Right renal pelvis (tissue), 4 donors: ENCODE results near the gene SLC45A2. TPM values are rescaled to one million over a fixed set of nuclear protein-coding genes. Genes with fewer than 3 reads are reported as not detected.
"Not testable (repeated sequence)": the region's sequence is repeated elsewhere in the genome, so short reads cannot be mapped to it uniquely, and the experiment has no call there.

Experiments
- DNase-seq, 4 donors: peaks; one replicate each; pipeline ENCODE4 v3.0.0-alpha.2; 2013; ENCODE audit warnings: low read depth in 4 of 4, low spot score in 3 of 4, missing footprints in 1 of 4
- polyA plus RNA-seq, 4 donors: library from polyadenylated mRNA; unstranded; fragments of 120-200 nt; gene quantifications; one replicate each; pipeline ENCODE4 v1.2.1, GENCODE V29; 2013; ENCODE audit not compliant: insufficient read length in 4 of 4

Gene SLC45A2
- polyA plus RNA-seq, 4 donors: 0.25 to 0.71 (median 0.48) TPM

- DNase-seq: peak in 2 of 4 donors; percentile 29 to 33
These were observed 14.7 kb downstream of the SLC45A2 start for GRCh38 chr5:33969572-33970452.

- no peak for DNase-seq
These were observed 16.1 kb downstream of the SLC45A2 start for GRCh38 chr5:33968211-33969005.

- no peak for DNase-seq
These were observed 17.7 kb downstream of the SLC45A2 start for GRCh38 chr5:33966805-33967204.

GRCh38 chr5:33964132-33964700, 20.3 kb downstream of the SLC45A2 start:
- no peak for DNase-seq

- no peak for DNase-seq
These were observed 26.3 kb downstream of the SLC45A2 start for GRCh38 chr5:33958176-33958575.

GRCh38 chr5:33957577-33958150, 26.8 kb downstream of the SLC45A2 start:
- DNase-seq: no peak

GRCh38 chr5:33952175-33952574, 32.3 kb downstream of the SLC45A2 start:
- DNase-seq: not testable (repeated sequence)

- DNase-seq: no peak
These were observed 39.9 kb downstream of the SLC45A2 start for GRCh38 chr5:33944543-33945132.

GRCh38 chr5:33941090-33941489, 43.4 kb downstream of the SLC45A2 start:
- DNase-seq: no peak

GRCh38 chr5:33939556-33940262, 44.8 kb downstream of the SLC45A2 start:
- DNase-seq: no peak

GRCh38 chr5:33938881-33939280, 45.6 kb downstream of the SLC45A2 start:
- no peak for DNase-seq

GRCh38 chr5:33938507-33938796, 46.0 kb downstream of the SLC45A2 start:
- DNase-seq: no peak

- no peak for DNase-seq
These were observed 46.6 kb downstream of the SLC45A2 start for GRCh38 chr5:33937707-33938506.

GRCh38 chr5:33937017-33937706, 47.3 kb downstream of the SLC45A2 start:
- no peak for DNase-seq

GRCh38 chr5:33936381-33937016, 48.0 kb downstream of the SLC45A2 start, which contains the start of gene RXFP3:
Gene RXFP3 (plus strand): TSS chr5:33936386. CDS start chr5:33936741, 355 bp downstream.
- peak in 2 of 4 donors; percentile 3 to 8 for DNase-seq

GRCh38 chr5:33936004-33936380, 48.5 kb downstream of the SLC45A2 start:
- peak; percentile 49 to 68 (median 60) for DNase-seq

- DNase-seq: no peak
These were observed 50.3 kb downstream of the SLC45A2 start for GRCh38 chr5:33934176-33934575.

- DNase-seq: no peak
These were observed 50.7 kb downstream of the SLC45A2 start for GRCh38 chr5:33933723-33934169.
